Measurements from ENCODE around the gene SYDE2.
"Not testable (repeated sequence)": the region's sequence is repeated elsewhere in the genome, so short reads cannot be mapped to it uniquely, and the experiment has no call there.

The SYDE2 gene

DNA sequence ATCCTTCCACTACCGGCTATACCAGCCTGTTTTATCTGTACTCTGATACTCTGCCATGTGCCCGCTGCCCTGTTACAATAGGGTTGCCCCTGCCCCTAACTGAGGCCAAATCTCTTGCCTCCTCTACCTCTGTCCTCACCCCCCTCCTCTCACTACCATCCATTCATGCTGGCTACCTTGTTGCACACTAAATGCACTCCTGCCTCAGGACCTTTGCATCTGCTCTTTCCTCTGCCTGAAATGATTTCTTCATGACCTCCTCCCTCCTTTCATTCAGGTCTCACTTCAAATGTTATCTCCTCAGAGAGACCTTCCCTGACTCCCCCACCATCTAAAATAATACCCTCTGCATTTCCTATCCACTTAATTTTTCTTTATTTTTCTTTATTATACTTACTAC, 7.7 kb upstream of the SYDE2 start:
- DNase-seq = no peak

DNA sequence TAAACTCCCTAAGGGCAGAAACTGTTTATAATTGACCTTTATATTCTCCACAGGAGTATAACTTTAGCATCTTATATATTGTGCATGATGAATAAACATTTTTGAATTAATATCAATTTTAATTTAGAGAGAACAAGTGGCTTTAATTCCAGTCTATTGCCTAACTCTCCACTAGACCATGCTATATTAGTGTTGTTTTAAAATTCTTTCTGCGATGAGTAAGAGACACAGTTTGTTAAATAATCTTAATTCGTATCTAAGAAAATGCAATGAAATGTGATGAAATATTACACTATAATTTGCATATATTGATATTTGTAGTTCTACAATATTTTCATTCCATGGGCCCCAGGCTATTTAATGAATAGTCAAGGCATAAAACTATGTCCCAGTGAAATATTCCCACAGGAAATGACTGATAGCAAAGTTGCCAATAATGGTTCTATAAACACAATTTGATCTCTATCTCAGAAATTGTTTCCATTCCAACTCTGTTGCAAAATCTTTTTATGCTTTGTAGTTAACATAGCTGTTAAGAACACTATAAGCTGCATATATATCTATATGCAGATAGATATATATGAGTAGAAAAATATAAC, 2.9 kb upstream of the SYDE2 start:
- no peak for DNase-seq

DNA sequence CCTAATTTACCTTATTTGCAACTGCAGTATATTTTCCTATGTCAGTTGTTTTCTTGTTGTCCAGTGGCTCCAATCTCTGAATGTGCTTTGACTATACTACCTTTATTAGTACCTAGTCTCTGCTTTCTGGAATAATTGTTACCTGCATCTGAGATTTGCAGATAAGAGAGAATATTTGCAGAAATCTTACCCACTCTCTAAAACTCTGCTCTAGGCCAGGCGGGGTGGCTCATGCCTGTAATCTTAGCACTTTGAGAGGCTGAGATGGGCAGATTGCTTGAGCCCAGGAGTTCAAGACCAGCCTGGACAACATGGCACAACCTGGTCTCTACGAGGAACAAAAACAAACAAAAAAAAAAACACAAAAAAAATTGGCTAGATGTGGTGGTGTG, 2.0 kb upstream of the SYDE2 start:
- DNase-seq = no peak

DNA sequence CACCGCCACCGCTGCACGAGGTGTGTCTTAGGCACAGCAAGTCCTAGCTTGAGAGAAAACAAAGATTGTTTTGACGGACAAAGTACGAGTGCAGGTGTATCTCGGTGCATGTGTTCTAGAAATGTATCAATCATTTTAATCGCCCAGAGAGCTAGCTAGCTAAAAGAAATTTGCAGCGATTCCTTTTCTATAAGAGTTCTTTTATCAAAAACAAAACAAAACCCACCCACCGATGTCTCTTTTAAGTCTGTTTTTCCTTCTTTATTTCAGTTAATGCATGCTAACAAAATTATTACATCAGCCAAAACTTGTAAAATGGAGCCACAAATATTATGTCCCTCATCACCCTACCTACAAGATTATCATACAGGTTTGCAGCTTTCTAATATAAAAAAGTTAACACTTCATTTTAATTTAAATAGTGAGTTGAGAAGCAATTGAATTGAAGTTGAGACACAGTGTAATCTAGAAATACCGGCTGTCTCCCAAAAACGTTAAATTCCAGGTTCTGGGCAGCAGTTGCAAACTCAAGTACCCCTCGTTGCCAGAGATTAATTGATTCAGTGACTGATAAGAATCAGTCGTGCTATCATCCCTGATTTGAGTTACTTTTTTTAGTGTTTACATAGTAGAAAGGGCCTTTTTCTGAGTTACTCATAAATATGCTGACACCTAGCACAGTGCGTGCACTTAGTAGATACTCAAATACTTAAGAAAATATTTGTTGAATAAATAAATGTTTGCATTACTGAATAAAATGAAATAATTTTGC, 1.5 kb upstream of the SYDE2 start:
- DNase-seq = peak; percentile 57

DNA sequence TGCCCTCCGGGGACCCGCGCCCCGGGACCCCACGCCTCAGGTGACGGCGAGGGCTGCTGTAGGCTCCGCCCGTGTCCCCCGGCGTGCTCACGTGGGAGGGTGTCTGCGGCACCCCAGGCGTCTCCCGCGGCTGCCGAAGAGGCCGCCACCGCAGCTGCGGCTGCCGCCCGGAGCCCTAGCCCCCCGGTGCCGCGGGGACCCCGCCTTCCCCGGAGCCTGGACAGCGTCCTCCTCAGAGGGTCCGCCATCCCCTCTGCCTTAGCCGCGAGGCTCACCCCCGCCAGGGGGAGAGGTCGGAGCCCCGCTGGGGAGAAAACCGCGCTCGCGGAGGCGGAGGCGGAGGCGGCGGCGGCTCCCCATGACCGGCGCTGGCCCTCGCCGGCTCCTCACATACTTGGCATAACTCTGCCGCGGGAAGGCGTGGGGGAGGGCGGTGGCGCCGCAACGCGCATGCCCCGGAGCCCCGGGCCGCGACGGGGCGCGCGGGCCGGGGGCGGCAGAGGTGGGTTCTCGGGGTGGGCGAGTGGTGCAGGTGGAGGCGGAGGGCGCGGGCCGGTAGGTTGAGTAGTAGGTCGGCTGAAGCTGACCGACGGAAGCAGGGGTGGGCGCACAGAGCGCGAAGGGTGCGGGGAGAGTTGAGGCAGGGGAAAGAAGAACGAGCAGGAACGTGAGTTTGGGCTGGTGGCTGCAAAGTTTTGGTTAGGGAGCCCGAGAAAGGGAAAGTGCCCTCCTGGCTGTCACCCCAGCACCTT, 700 bp upstream of the SYDE2 start:
- DNase-seq = peak; percentile 74

DNA sequence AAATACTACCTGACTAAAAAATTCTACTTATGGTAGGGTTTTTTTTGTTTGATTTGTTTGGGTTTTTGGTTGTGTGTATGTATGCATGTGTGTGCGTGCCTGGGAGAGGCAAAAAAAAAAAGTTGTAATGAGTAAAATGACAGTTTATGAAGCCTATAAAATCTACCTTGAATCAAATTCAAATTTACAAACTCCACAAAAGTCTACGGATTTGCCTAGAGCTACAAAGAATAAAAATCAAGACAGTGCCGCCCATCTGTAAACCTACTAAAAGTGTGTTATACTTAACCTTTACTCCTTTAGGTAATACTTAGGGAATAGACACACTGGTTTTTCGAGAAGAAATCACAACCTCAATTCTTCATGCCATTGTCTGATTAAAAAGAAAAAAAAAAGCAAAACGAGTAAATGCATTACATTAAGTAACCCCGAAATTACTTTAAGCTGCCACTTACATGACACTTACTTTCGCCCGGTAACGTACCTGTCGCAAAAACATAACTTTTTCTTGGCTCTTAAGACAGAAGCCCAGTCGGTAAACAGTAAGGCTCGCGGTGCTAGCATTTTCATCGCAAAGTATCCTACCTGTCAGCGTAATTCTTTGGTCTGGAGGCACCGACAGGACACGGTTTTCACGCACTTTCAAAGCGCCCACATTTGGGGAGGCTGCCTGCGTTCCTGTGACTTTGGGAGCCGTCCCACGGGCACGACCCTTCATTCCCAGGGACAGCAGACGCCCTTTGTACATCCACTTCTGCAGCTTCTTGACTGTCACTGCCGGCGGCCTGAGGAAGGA, 951 bp downstream of the SYDE2 start:
- DNase-seq = peak; percentile 60

DNA sequence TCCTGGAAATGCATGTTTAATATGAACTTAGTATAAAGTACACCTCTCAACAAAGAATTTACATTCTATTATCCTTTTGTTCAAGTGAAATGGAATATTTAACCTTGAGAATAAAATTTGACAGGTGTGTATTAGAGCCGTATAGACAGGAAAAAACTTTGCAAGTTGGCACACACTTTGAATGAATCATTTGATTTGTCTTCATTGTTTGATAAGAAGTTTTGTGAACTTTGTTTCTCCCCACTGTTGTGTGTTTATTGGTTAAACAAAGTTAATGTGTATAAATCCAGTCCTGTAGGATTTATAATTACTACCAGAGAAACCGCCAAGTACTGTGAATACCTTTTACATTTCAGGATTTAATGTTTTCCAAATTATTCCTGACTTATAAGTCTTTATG, 2.0 kb downstream of the SYDE2 start:
- DNase-seq = no peak

DNA sequence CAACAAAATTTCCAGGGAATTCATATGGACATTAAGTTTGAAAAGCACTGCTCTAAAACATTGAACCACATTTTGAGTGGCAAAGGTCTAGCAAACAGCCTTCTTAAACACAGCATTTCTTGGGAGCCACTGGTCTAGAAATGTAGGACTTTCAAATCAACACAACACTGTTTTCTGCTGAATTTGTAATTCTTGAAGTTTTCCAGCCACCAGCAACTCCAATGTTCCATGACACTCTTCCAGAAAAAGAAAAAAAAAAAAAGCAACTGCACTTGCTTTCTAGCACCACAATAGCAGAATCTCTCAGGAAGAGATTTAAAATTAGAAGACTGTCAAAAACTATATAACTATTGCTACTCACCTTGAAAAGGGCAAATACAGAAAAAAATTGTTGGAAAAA, 4.5 kb downstream of the SYDE2 start:
- DNase-seq = no peak

DNA sequence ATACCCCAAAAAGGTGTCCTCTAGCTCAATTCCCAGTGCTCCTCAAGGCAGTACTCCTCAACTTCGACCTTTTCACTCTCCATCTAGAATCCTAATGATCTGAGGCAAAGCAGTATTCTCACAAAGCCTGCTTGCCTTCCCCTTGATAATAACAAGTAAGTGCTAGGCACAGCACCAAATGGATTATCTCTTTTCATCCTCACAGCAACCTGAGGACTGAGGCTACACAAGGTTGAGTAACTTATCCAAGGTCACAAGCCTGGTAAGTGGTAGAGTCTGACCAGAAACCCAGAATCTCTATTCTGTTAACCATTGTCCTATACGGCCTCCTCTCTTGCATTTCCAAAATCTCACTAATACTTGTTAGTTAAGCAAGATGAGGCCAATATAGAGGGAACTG, 5.1 kb downstream of the SYDE2 start:
- peak; percentile 11 for DNase-seq

DNA sequence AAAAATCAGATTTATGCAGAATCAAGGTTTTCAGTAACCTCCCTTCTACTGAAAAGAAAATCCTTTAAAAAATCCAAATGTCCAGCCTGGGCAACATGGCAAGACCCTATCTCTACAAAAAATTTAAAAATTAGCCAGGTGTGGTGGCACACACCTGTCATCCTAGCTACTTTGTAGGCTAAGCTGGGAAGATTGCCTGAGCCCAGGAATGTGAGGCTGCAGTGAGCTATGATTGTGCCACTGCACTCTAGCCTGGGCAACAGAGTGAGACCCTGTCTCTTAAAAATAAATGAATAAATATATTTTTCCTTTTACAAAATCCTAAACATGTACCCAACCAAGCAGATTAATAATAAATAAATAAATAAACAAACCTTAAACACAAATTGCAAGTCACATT, 8.7 kb downstream of the SYDE2 start:
- DNase-seq = not testable (repeated sequence)

DNA sequence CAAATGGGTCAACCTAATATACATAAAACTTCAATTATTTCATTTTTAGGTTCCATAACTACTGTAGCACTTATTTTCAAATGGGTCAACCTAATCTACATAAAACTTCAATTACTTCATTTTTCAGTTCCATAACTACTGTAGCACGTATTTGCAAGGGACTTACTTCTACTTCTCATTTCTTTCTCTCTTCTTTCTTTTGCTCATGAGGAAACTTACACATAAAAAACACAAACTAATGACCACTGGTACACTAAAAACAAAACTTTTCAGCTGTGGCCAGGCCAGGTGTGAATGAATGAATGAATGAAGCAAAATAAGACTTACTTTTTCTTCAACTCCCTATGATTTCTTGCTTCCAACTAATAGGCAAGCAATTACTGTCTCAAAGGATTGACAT, 11.7 kb downstream of the SYDE2 start:
- no peak for DNase-seq

DNA sequence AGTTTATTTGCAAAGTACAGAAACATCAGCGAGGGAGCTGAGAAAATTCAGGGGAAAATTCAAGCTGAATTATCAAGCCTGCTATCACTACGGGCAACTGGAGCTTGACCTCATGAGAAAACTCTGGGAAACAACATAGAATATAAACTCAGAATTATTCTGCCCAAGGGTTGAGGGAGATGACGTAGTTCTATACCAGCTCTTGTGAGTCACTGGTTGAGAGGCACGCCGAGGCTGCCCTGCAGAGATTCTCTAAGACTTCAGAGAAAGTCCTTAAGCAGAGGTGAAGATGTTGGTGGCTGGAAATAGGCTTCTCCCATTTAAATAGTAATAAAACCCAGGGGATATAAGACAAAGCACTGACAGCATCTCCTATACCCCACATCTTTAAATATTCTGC, 12.3 kb downstream of the SYDE2 start:
- no peak for DNase-seq

DNA sequence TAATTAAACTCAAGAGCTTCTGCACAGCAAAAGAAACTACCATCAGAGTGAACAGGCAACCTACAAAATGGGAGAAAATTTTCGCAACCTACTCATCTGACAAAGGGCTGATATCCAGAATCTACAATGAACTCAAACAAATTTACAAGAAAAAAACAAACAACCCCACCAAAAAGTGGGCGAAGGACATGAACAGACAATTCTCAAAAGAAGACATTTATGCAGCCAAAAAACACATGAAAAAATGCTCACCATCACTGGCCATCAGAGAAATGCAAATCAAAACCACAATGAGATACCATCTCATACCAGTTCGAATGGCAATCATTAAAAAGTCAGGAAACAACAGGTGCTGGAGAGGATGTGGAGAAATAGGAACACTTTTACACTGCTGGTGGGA, 13.8 kb downstream of the SYDE2 start:
- DNase-seq = not testable (repeated sequence)

DNA sequence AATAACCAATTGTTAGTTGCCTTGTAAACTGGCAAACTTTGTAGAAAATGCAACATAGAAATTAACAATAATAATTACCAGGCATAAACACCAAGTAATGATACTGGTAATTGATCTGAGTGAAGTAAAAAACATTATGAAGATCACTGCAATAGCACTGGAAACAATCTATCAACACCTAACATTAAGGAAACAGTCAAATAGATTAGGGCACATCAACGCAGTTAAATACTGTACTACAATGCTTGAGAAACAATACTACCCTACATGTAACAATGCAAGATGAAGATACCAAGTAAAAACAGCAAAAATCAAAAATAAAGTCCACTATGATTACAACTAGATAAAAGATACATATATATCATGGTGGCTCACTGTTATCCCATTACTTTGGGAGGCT, 16.6 kb downstream of the SYDE2 start:
- DNase-seq = no peak

DNA sequence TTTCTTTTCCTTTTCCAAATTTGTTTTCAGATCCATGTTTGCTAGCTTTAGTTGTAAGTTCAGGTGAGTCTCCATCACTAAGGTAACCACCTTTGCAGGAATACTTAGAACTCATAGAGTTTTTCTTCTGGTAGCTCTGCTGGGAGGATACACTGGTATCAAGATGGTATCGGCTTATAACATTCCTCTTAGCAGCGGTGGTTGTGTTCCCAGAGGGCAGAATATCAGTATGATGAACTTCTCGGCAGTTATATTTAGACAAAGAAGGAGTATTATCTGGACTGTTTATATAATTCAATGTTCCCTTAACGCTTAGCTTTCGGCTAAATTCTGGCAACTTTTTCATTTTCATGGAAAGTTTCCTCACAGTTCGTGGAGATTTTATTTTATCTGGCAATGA, 18.1 kb downstream of the SYDE2 start:
- DNase-seq = no peak

DNA sequence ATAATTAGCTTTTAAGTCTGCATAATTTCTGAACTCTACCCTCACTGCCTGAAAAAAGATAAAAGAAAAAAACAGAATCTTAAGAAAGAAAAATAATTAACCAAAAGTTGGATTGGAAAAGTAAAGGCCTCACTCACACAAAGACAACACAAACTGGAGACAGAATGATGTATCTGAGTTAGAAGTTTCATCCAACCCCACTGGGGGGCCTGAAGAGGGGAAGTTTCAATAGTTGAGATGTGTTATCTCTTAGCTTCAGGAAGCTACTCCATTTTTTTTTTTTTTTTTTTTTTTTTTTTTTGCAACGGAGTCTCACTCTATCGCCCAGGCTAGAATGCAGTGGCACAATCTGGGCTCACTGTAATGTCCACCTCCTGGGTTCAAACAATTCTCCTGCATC, 19.9 kb downstream of the SYDE2 start:
- no peak for DNase-seq

DNA sequence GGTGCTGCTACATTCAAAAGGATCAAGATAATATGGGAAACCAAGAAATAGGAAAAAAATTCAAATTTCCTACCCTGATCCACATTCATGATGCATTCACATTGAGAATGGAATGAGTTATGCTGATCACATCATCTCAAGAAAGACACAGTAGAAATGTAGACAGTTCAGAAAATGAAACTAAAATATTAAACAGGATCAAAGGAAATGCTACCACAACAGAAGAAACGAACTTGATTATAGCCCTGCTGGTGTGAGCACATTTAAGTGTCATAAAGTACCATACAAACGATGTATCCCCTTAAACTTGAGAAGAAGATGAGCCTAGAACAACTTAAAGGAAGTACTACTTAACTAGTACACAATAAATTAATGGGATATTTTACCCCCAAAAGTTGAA, 21.3 kb downstream of the SYDE2 start:
- no peak for DNase-seq

DNA sequence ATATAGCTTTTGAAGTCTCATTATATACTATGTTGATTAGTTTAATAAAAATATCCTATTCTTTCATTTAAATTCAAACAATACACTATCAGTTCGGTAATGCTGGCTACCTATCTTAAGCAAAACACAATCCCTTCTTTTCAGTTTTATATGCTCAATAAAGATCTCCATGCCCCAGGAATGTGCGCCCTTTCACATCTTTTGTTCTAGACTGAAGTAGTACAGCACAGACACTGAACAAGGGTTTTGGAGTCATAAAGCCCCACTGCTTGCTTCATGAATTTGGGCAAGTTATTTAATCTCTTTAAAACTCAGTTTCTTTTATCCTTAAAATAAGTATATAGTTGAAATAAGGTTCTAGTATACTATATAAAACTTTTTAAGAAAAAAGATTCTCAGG, 22.4 kb downstream of the SYDE2 start:
- DNase-seq = no peak

DNA sequence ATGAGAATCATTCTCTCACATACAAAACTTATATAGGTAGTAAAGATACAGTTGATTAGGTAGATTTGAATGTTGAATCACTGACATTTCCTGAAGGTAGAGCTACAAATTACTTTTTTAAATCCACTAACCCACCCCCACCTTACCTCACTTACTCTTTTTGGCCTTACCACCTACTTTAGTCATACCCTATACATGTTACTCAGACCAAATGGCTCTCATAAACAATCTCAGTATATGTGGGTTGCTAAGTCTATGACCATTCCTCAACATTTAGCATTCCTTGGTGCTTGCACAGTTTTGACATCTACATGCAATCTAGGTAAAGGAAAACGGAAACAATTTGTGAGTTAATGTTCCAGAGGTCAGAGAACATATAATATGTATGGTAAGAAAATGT, 26.3 kb downstream of the SYDE2 start:
- no peak for DNase-seq

DNA sequence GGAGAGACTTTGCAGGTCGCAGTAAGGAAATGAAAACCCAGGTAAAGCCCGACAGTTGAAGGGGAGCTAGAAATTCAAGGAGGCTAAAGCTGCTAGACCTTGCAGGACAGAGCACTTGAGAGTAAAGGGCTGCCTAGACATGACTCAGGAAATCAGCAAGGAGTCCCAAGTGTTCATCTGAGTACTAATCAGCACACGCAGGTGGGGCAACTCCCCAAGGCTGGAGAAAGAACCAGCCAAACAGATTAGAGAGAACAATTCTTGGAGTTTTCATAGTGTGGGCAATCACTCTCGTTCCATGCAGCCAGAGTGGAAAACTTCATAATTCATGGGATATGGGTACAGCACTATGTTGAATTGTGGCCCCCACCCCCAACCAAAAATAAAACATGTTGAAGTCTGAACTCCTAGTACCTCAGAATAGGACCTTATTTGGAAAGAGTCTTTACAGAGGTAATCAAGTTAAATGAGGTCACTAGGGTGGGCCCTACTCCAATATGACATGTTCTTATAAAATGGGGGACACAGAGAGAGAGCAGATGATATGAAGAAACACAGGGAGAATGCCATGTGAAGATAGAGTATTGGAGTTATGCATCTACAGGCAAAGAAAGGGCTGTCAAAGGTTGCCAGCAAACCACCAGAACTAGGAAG, 28.0 kb downstream of the SYDE2 start:
- DNase-seq = no peak

DNA sequence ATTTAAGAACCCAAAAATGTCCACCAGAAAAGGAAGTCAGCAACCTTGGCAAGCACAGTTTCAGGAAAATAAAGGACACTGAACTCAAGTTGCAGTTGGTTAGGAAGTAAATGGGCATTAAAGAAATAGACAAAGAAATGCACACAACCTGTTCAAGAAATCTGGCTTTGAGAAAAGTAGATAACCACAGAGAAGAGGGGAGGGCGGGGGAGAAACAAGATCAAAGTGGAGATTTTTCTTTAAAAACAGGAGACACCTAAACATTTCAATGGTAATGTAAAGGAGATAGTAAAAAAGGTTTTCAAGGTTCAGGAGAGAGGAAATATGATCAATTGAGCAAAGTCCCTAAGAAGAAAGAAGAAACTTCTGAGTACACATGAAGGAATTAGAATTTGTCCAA, 29.1 kb downstream of the SYDE2 start:
- no peak for DNase-seq

DNA sequence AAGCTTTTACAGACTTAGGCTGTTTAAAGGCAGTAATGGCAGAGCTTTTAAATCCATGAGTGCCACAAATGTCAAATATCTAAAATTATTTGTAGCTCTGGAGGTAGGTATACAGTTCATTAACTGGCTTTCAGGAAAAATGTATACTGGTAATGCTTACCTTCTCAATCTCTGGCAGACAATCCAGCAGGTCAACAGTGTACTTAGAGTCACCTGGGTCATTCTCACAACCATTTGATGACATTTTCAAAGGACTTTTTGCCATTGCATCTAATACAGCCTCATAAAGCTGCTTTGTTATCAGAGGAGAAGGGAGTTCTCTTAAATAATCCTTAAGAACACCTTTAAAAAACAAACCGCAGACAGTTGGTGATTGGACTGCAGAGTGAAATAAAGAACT, 31.9 kb downstream of the SYDE2 start:
- DNase-seq = no peak

DNA sequence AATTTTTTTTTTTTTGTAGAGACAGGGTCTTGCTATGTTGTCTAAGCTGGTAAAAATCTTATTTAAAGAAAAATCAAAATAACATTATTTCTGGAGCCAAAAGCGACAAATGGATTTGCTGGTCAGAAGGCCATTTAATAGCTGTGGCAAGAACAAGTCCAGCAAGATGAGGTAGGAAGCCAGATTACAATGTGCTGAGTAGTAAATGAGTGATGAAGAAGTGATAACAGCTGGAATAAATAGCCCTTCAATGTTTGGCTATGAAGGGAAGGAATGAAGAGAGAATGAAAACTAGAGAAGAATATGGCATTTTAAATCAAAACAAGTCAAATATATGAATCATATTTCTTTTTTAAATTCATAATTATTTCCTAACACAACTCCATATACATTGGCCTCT, 34.5 kb downstream of the SYDE2 start:
- no peak for DNase-seq

Data from NCI-H510A treated with DMSO at 0.1 percent for 48 hours (cell line).